Stimulated activated naive CD8-positive, alpha-beta T cell treated with anti-CD3 and anti-CD28 coated beads, Interleukin-15, Interleukin-2, amounts not matched to agents 100 U/mL and 50 U/mL, for 24 hours (primary cell): ENCODE data around the gene BNIPL.

Experiments
- ATAC-seq: fragments of 150-1000 bp; cut with Tn5 transposase; one replicate; pipeline ENCODE4 v1.10.0; 2021
- DNase-seq: peaks from one replicate; pipeline ENCODE4 v3.0.0; 2021

Gene BNIPL

GRCh38 chr1:151036356-151036755 lies at the start of gene BNIPL:
BNIPL (plus strand) TSS chr1:151036586; CDS start chr1:151036726, 140 bp downstream.
- ATAC-seq, result no peak
- no peak for DNase-seq

- ATAC-seq (no peak), DNase-seq (no peak)
Measured at GRCh38 chr1:150987924-150988323, 48.5 kb upstream of the BNIPL start.

- ATAC-seq, result no peak
- DNase-seq, result no peak
Measured at GRCh38 chr1:150992626-150993025, 43.8 kb upstream of the BNIPL start.

GRCh38 chr1:150994248-150994647 lies 42.1 kb upstream of the BNIPL start:
- ATAC-seq (no peak), DNase-seq (no peak)

- DNase-seq, result no peak
- ATAC-seq, result no peak
Measured at GRCh38 chr1:150995460-150995859, 40.9 kb upstream of the BNIPL start.

GRCh38 chr1:150995896-150996295 lies 40.5 kb upstream of the BNIPL start:
- ATAC-seq, result no peak

GRCh38 chr1:150997126-150997872 lies 39.1 kb upstream of the BNIPL start:
- no peak for ATAC-seq
- no peak for DNase-seq

More at GRCh38 chr1:150995896-150996295, 40.5 kb upstream of the BNIPL start:
- DNase-seq, result no peak

GRCh38 chr1:150997949-150998348 lies 38.4 kb upstream of the BNIPL start:
- no peak for DNase-seq
- no peak for ATAC-seq

GRCh38 chr1:150999051-150999674 lies 37.2 kb upstream of the BNIPL start:
- ATAC-seq, result peak; percentile 78
- peak; percentile 51 for DNase-seq

GRCh38 chr1:150999926-151000325 lies 36.5 kb upstream of the BNIPL start:
- ATAC-seq, result no peak
- no peak for DNase-seq

GRCh38 chr1:151000408-151000807 lies 36.0 kb upstream of the BNIPL start:
- ATAC-seq, result no peak
- no peak for DNase-seq

GRCh38 chr1:151001602-151002001 lies 34.8 kb upstream of the BNIPL start:
- ATAC-seq (no peak), DNase-seq (no peak)

- DNase-seq (no peak), ATAC-seq (no peak)
Measured at GRCh38 chr1:151002051-151002450, 34.3 kb upstream of the BNIPL start.

- ATAC-seq, result no peak
Measured at GRCh38 chr1:151002611-151003010, 33.8 kb upstream of the BNIPL start.

GRCh38 chr1:151003180-151003579 lies 33.2 kb upstream of the BNIPL start:
- DNase-seq, result no peak
- no peak for ATAC-seq

More at GRCh38 chr1:151002611-151003010, 33.8 kb upstream of the BNIPL start:
- DNase-seq, result no peak

GRCh38 chr1:151005729-151006319 lies 30.6 kb upstream of the BNIPL start:
- DNase-seq, result no peak
- ATAC-seq, result no peak

GRCh38 chr1:151006327-151007052 lies 29.9 kb upstream of the BNIPL start, which contains the start of gene MINDY1:
MINDY1 (minus strand) TSS chr1:151006902; CDS start chr1:151002617, 4,285 bp downstream.
- peak; percentile 43 for DNase-seq
- ATAC-seq, result peak; percentile 50

GRCh38 chr1:151007853-151008243 lies 28.5 kb upstream of the BNIPL start:
- DNase-seq (no peak), ATAC-seq (no peak)

GRCh38 chr1:151008244-151009205 lies 27.9 kb upstream of the BNIPL start, which contains the start of gene PRUNE1:
PRUNE1 (plus strand) TSS chr1:151008449; CDS start chr1:151008633, 184 bp downstream.
- DNase-seq, result peak; percentile 98
- ATAC-seq, result peak; percentile 82

GRCh38 chr1:151009206-151009587 lies 27.2 kb upstream of the BNIPL start:
- DNase-seq, result no peak
- ATAC-seq, result no peak

- ATAC-seq, result no peak
- DNase-seq, result no peak
Measured at GRCh38 chr1:151009674-151010345, 26.6 kb upstream of the BNIPL start.
